ENCODE data around the gene TRIM9.

GRCh38 chr14:50928002-50928635 is 166.8 kb downstream of the TRIM9 start:
- TF ChIP-seq, protein P1, sequence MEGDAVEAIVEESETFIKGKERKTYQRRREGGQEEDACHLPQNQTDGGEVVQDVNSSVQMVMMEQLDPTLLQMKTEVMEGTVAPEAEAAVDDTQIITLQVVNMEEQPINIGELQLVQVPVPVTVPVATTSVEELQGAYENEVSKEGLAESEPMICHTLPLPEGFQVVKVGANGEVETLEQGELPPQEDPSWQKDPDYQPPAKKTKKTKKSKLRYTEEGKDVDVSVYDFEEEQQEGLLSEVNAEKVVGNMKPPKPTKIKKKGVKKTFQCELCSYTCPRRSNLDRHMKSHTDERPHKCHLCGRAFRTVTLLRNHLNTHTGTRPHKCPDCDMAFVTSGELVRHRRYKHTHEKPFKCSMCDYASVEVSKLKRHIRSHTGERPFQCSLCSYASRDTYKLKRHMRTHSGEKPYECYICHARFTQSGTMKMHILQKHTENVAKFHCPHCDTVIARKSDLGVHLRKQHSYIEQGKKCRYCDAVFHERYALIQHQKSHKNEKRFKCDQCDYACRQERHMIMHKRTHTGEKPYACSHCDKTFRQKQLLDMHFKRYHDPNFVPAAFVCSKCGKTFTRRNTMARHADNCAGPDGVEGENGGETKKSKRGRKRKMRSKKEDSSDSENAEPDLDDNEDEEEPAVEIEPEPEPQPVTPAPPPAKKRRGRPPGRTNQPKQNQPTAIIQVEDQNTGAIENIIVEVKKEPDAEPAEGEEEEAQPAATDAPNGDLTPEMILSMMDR (conservative IDR thresholded peaks at IDR 0.05; ENCODE audit: low read length), result no peak
- no peak for TF ChIP-seq EZH2phosphoT487 (IDR thresholded peaks at IDR 0.05; ENCODE audit: borderline replicate concordance)
